SH-SY5Y (cell line): ENCODE measurements around the gene AIFM1.

Experiments
- GATA2 ChIP-seq: IDR thresholded peaks from 2 replicates; pipeline ENCODE4 v1.6.1; 2011; ENCODE audit warnings: mild to moderate bottlenecking, low read depth, low read length
- GATA3 ChIP-seq: IDR thresholded peaks from 2 replicates; pipeline ENCODE4 v1.6.1; 2011; ENCODE audit warnings: low read depth, mild to moderate bottlenecking, low read length, moderate library complexity

DNA sequence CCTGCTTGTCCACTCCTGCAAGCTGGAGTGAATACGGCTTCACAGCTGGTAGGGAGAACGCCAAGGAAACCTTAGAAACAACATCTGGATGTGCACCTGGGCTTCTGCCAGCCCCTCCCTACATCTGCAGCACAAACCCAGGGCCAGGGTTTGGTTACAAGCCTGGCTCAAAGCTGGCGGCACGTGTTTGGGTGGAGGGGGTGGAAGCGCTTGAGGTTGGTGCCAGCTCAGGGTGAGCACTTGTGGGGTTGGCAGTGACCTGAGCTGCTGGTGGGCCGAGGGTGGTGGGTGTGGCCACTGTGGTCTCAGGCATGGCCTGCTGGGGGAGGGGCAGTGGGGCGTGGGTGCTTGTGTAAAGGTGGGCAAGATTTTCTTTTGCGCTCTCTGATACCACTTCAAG, 70.9 kb downstream of the AIFM1 start:
- TF ChIP-seq GATA2 (no peak), GATA3 (no peak)
